Activated CD8-positive, alpha-beta memory T cell treated with anti-CD3 and anti-CD28 coated beads, Interleukin-2, amount 50 U/mL, for 4 hours (primary cell): ENCODE results near the gene HS2ST1.
"Not testable (repeated sequence)": the region's sequence is repeated elsewhere in the genome, so short reads cannot be mapped to it uniquely, and the experiment has no call there.

Experiments used
- DNase-seq: peaks from one replicate; pipeline ENCODE4 v3.0.0-alpha.2; 2020

Gene HS2ST1

DNA sequence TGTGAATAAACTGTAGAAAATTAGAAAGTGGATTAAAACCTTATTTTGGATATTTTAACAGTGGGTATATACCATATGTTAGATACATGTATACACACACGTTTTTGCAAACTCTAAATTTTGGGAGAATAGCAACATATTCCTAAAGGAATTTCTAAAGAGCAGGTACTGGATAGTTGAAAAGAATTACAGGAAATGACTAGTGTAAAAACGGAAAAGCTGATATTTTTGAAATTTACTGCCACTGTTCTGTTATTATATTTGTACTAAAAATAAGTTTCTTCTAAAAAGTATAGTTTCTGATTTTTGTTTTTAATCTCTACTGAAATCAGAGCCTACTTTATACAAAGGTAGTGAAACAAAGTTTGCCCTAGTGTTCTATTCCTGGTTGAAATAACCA lies 114.1 kb downstream of the HS2ST1 start:
- no peak for DNase-seq

DNA sequence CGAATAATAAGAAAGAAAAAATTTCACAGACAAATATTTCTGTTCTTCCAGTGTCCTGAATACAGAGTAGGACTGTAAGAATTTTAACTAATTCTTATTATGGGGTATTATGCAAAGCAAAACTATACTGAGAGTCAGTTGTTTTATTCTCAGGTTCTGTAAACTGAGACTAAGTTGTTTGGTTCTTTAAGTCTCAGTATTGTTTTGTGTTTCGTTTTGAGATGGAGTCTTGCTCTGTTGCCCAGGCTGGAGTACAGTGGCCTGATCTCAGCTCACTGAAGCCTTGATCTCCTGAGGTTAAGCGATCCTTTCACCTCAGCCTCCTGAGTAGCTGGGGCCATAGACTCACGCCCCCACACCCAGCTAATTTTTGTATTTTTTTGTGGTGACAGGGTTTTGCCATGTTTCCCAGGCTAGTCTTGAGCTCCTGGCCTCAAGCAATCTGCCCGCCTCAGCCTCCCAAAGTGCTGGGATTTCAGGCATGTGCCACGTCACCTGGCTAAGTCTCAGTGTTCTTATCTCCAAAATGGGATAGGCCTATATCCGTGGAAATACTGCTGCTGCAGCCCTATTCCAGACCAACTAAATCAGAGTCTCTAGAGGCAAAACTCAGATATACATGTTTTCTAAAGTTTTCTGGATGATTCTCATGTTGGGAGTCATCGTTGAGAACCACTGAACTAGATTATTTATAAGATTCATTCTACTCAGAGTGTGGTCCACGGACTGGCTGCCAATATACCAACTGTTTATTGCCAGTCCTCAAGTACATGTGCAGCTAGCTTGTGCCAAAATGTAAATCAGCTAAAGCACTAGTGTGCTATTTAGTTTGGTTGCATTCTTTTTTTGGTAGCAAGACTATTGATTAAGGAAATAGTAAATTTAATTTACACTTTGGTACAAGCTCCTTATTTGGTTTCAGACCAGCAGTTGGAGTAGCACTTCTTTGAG lies 116.6 kb downstream of the HS2ST1 start:
- DNase-seq, result no peak

DNA sequence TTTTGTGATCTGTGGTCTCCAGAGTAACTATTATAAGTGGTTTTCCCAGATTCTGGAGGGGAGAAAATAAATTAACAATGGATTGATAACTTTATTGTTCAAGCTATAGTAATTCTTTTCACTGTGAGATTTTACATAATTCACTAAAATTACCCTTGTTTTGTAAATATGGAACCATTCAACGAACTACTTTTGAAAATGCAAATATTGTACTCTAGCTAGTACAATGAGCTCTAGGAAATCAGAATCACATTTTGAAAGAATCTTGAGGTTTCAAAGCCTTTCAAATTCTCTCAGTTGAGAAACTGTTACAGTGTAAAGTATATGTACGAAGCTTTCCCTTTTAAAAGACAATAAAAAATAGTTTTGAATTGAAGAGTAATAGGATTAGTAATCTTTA lies 119.9 kb downstream of the HS2ST1 start:
- DNase-seq, result no peak

DNA sequence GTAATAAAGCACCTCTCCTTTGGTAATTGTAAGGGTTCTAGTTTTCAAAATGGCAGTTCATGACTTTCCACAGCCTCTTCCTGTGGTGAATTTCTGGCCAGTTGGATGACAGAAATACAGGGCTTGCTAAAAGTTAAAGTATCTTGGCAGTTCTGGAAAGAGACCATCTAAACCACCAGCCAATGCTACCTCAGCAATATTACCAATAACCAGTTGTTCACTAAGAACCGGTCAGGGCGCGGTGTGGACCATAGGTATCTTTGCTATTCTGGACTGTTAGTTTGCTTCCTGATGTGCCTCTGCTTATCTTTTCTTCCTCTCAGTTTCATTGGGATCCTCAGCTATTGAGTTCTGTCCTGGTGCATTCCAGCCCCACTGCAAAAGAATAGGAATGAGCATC lies 124.7 kb downstream of the HS2ST1 start:
- no peak for DNase-seq

DNA sequence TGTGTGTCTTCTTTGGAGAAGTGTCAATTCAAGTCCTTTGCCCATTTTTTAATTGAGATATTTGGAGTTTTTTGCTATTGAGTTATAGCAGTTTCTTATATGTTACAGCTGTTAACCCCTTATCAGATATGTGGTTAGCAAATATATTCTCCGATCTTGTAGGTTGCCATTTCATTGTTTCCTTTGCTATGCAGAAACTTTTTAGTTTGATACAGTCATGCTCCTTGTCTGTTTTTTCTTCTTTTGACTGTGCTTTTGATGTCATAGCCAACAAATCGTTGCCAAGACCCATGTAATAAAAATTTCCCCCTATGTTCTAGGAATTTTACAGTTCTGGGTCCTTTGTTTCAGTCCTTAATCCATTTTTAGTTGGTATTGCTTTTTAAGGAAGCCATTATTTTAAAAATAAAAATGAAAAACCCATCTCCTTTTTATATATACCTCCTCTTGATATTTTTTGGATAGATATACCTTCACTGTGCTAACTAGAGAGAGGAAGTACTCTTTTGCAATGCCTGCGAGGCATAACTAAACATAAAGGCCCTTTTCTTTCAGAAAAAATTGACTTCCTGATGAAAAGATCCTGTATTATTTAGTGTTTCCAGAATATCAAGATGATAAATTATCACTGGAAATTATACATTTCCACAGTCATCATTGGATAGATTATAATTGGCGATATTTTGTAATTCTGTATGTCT lies 127.8 kb downstream of the HS2ST1 start:
- no peak for DNase-seq

DNA sequence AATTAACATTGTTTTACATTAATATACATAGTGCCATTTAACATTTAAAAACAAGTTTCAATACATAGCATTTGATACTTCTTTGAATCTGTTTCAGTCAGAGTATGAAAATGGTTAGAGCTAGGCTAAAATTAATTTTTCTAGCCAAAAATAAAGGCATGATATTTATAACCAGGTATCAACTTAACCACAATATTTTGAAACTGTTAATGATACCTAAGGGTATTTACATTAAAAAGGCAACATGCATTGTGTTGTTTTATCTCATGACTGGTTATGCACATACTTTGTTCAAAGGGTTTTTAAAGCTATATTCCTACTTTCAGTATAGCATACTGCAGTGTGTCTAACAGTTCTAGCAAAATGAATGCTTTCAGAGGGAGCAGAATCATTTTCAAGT lies 130.0 kb downstream of the HS2ST1 start:
- DNase-seq, result no peak

DNA sequence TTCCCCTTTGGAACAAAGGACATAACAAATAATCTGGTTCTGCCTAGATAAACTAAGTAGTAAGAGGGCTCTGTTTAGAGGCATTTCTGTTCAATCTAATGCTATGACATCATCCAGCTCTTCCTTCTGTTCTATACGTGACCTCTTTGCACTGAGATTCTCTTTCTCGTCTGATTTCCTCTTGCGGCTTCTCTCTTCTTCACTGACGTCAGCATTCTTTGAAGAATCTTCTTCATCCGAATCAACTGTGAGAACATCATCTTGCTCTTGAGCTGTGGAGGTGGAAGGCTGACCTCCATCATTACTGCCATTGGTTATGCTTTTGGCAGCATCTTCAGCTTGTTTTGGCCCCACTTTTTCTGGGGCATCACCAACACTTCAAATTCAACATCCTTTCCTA lies 130.4 kb downstream of the HS2ST1 start:
- no peak for DNase-seq

DNA sequence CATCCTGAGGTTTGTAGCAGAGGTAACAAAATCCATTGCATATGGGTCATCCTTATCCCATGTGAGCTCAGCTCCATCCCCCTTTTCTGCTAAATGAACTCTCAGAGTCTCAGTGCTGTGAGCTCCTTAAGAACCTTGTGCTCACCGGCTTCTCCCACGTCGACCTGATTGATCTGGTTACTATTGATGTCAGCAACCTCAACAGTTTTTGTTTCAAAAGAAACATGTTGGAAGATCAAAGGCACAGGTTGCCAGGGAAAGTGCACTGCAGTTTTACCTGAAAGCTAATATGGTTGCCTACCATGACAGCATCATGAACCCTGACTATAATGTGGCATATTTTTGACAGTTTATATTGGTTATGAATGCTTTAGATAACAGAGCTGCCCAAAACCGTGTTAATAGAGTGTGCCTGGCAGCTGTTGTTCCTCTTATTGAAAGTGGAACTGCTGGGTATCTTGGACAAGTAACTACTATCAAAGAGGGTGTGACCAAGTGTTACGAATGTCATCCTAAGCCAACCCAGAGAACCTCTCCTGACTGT lies 131.4 kb downstream of the HS2ST1 start:
- DNase-seq, result peak; percentile 33

DNA sequence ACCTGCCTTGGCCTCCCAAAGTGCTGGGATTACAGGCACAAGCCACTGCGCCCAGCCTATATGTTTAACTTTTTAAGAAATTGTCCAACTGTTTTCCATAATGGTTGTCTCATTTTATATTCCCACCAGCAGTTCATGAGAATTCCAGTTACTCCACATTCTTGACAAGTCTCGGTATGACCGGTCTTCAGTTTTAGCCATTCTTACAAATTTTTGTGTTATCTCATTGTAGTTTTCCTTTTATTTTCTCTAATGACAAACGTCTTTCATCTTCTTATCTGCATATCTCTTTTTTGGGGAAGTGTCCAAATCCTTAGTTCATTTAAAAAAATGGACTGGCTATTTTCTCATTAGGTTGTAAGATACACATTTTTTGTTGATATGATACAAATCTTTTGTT lies 132.5 kb downstream of the HS2ST1 start:
- no peak for DNase-seq

DNA sequence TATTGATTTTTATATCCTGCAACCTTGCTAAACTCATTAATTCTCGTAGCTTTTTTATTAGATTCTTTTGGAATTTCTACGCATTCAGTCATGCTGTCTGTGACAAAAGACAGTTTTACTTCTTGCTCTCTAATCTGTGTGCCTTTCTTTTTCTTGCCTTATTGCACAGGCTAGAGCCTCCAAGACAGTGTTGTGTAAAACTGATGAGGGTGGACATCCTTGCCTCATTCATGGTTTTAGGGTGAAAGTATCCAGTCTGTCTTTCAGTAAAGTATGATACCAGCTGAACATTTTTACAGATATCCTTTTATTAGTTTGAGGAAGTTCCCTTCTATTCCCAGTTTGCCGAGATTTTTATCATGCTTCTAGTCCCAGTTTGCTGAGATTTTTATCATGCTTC lies 133.8 kb downstream of the HS2ST1 start:
- no peak for DNase-seq

DNA sequence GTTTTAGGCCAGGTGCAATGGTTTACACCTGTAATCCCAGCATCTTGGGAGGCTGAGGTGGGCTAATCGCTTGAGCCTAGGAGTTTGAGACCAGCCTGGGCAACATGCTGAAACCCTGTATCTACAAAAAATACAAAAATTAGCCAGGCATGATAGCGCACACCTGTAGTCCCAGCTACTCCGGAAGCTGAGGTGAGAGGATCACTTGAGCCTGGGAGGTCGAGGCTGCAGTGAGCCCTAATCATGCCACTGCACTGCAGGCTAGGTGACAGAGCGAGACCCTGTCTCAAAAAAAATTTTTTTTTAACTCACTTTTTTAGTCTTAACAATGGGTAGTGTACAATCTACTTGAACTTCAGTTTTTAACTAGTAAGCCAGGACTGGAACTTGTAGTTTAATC lies 137.5 kb downstream of the HS2ST1 start:
- no peak for DNase-seq

DNA sequence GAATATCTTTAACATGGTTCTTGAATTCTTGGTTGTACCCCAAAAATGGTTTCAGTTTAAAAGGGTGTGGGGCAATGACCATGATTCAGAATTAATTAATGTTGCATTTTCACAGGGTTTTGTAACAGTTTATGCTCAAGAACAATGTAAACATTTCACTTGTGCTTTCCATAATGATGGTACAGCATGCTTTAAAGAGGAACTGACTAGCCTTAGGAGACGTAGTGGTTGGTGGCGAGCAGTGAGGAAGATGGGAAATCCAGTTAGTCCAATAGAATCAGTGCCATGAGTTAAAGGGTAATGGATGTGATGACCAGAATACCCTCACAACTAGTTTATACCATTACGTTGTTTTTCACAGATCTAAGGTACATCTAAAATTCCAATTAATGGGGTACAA lies 138.0 kb downstream of the HS2ST1 start:
- DNase-seq, result no peak

DNA sequence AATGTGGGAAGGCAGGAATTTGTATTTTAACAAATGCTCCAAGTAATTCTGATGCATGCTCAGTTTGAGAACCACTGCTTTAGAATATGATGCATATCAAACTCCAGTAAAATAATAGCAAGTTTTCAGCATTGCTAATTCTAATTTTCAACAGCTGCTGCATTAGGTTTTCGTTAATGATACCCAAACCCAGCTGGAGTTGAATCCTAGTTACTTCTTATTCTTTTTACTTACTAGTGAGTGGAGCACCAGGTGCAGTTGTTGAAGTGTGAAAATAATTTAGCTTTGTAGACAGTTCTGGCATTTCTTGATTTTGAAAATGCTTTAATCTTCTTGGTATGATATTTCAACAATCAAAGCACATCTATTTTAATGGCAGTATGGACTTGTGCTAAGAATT lies 138.5 kb downstream of the HS2ST1 start:
- DNase-seq, result no peak

DNA sequence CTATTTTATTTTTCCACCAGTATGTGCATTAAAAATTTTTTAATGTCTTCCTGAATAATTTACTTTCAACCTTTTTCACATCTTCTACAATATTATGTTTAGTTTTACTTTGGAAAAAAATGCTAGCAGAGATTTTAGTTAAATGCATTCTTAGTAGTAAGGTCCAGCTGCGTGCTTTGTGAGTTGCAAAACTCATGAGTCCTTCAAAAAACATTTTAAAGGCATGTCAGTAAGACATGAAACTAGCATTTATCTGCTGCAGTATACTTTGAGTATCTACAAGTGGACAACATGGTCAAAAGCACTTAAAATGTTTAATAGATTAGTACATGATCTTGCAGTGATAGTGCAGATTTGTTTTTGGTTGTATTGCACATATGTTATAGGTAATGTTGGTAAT lies 139.0 kb downstream of the HS2ST1 start:
- no peak for DNase-seq

DNA sequence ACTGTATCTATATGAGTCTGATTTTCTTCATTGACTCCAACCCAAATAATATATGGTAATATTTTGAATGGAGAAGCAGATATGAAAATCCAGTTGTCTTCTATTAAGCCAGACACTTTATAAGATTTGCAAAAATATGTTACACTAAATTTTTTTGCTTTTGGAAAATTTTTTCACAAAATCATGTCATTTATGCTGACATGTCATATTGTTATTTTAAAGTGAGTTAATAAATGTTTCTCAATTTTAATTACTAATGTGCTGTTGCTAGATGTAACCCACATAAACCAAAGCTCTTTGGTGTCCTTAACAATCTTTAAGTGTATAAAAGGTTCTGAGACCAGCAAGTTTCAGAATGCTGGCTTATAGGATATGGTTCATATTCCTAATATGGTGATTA lies 142.5 kb downstream of the HS2ST1 start:
- DNase-seq, result no peak

DNA sequence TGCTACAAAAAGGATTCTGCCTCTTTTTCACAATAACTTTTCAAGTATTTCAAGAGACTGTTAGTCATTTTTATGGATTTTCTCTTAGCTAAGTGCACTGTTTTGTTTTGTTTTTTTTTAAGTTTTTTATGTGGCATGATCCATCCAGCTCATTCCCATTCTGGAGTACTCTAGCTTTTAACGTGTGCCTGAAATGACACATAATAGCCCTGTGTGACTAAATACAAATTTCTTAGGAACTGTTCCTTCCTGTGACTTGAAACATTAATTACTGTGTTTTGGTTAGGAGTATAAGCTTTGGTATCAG lies 143.9 kb downstream of the HS2ST1 start:
- no peak for DNase-seq

DNA sequence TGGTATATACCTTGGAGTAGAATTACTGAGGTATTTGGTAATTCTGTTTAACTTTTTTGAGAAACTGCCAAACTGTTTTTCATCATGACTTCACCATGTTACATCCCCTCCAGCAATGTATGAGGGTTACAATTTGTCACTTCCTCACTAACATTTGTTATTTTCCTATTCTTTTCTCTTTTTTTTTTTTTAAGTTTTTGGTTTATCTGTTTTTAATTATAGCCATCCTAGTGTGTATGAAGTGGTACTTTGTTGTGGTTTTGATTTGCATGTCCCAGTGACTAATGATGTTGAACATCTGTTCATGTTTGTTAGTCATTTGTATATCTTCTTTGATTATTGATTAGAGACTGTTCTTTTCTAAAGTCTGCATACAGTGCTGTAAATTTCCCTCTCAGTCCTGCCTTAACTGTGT lies 147.3 kb downstream of the HS2ST1 start:
- DNase-seq, result no peak

DNA sequence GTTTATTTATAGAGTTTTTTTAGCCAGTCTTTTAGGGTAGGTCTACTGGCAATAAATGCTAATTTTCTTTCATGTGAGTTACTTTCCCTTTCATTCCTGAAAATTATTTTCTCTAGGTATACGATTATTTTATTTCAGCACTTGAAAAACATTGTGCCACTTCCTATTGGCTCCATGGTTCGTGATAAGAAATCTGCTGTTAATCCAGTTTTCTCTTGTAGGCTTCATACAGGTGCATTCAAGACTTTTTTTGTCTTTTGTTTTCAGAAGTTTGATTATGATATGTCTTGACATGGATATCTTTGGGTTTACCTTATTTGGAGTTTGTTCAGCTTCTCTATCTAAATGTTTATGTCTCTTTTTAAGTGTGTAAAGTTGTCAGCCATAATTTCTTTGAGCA lies 148.3 kb downstream of the HS2ST1 start:
- DNase-seq, result no peak

DNA sequence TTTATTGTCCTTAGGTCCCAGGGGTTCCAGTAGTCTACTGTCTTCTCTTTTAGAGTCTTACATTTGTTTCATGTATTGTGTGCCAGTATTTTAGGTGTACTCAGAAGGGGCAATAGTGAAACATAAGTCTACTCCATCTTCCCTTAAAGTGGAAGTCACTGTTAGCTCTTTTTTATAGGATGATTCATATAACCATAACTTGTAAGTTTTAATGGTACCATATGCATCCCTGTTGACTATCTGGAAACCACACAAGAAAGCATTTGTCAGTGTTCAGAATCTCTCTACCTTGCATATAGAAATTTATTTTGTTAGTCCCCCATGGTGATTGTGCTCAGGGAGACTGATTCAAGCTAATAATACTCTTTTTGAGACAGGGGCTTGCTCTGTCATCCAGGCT lies 149.9 kb downstream of the HS2ST1 start:
- no peak for DNase-seq

DNA sequence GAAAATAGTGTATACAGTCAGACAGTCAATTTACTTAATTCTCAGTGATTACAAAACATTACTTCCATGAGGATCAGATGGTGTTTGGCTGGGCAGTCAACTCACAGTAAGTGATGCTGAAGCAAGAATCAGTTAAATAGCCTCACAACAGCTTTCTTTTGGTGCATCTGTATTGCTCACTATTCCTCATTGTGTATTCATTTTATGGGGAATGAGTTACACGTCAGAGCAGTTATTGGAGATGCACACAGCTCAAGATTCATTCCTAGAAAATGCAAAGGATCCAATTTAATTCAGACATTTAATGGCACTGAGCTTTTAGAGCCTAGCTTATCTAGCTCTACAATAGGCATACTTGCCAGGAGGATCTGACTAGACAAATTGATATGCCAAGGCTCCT lies 150.6 kb downstream of the HS2ST1 start:
- DNase-seq, result no peak

DNA sequence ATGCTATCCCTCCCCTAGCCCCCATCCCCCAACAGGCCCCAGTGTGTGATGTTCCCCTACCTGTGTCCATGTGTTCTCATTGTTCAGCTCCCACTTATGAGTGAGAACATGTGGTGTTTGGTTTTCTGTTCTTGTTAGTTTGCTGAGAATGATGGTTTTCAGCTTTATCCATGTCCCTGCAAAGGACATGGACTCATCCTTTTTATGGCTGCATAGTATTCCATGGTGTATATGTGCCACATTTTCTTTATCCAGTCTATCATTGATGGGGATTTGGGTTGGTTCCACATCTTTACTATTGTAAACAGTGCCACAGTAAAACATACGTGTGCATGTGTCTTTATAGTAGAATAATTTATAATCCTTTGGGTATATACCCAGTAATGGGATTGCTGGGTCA lies 152.3 kb downstream of the HS2ST1 start:
- not testable (repeated sequence) for DNase-seq

DNA sequence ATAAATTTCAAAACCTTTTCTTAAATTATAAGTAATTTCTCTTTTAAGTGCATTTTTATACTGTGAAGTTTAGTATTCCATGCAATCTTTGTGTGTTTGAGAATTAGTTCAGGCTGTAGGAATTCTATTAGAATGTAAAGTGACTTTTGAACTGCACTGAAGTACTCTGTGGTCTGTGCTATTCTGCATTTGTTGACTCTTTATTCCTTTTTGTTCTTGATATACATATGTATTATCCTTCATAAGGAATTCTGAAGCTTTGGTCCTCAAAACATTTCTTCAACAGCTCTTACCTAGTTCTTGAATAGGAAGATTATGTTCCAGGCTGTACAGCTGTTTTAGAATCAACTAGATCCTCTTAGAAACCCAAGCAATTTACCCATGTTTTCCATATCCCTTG lies 158.0 kb downstream of the HS2ST1 start:
- DNase-seq, result no peak

DNA sequence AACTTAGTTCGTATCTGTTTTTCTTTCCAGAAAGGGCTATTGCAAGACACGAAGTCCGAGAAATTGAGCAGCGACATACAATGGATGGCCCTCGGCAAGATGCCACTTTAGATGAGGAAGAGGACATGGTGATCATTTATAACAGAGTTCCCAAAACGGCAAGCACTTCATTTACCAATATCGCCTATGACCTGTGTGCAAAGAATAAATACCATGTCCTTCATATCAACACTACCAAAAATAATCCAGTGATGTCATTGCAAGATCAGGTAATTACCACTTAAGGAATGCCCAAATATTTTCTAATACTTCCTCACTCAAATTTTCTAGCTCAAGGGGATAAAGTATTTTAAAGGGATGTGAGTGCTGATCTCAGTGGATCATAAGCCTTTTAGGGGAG lies 158.5 kb downstream of the HS2ST1 start:
- DNase-seq, result no peak
